Smooth muscle cell (in vitro differentiated cells): ENCODE results near the gene ZNF654. TPM values are rescaled to one million over a fixed set of nuclear protein-coding genes. Genes with fewer than 3 reads are reported as not detected.

Source experiments
- DNase-seq: peaks from one replicate; lab custom pipeline; 2025; ENCODE audit not compliant: unreplicated experiment; lab: John Stamatoyannopoulos, UW
- H2AFZ ChIP-seq: fragments of 200-600 bp; sonication (generic); 2 replicates; pipeline ENCODE4 v1.6.0; 2016; ENCODE audit warnings: antibody characterized with exemption, low read depth, mild to moderate bottlenecking
- H3F3A ChIP-seq: fragments of 200-600 bp; sonication (generic); 2 replicates; pipeline ENCODE4 v1.6.0; 2017; ENCODE audit warnings: antibody characterized with exemption, low read depth
- H3K27ac ChIP-seq: fragments of 200-600 bp; sonication (generic); 2 replicates; pipeline ENCODE4 v1.5.1; 2016; ENCODE audit warnings: low read depth, mild to moderate bottlenecking
- H3K27me3 ChIP-seq: fragments of 200-600 bp; sonication (generic); 2 replicates; pipeline ENCODE4 v1.6.1; 2016; ENCODE audit warnings: low read depth, mild to moderate bottlenecking
- H3K36me3 ChIP-seq: fragments of 200-600 bp; sonication (generic); 2 replicates; pipeline ENCODE4 v1.5.1; 2016; ENCODE audit warnings: low read depth
- H3K4me1 ChIP-seq: fragments of 200-600 bp; sonication (generic); 2 replicates; pipeline ENCODE4 v1.5.1; 2016; ENCODE audit warnings: low read depth
- H3K4me2 ChIP-seq: fragments of 200-600 bp; sonication (generic); 2 replicates; pipeline ENCODE4 v1.6.0; 2016; ENCODE audit warnings: mild to moderate bottlenecking
- H3K4me3 ChIP-seq: fragments of 200-600 bp; sonication (generic); 2 replicates; pipeline ENCODE4 v1.5.1; 2016; ENCODE audit warnings: mild to moderate bottlenecking
- H3K79me2 ChIP-seq: fragments of 200-600 bp; sonication (generic); 2 replicates; pipeline ENCODE4 v1.6.0; 2016; ENCODE audit warnings: low read depth, mild to moderate bottlenecking
- H3K9ac ChIP-seq: fragments of 200-600 bp; sonication (generic); 2 replicates; pipeline ENCODE4 v1.6.0; 2016; ENCODE audit warnings: low read depth
- H3K9me3 ChIP-seq: fragments of 200-600 bp; sonication (generic); replicated peaks from 2 replicates; pipeline ENCODE4 v1.5.1; 2016; ENCODE audit warnings: low read depth
- H4K20me1 ChIP-seq: fragments of 200-600 bp; sonication (generic); 2 replicates; pipeline ENCODE4 v1.6.0; 2016; ENCODE audit warnings: low read depth
- WGBS: methylation state at CpG from one replicate; pipeline ENCODE4 v1.1.7; 2016; ENCODE audit warnings: low lambda C conversion rate; 5-methylcytosine and 5-hydroxymethylcytosine counted together
- polyA plus RNA-seq: library from polyadenylated mRNA; unstranded; fragments of >200 nt; fragmentation: Nextera tagmentation; extraction: Ambion mirVana; gene quantifications from 2 replicates; pipeline ENCODE4 v1.2.1, GENCODE V29; 2016
- total RNA-seq: library from RNA; depleted of rRNA; stranded (reverse); fragments of >200 nt; gene quantifications from 2 replicates; pipeline ENCODE4 v1.2.3, GENCODE V29; 2014
- TF ChIP-seq, protein P1 (sequence below): fragments of 200-600 bp; sonication (generic); IDR thresholded peaks from 2 replicates; pipeline ENCODE4 v1.5.1; 2017; ENCODE audit warnings: borderline replicate concordance, mild to moderate bottlenecking, antibody characterized with exemption; ENCODE audit not compliant: insufficient read depth, poor library complexity, severe bottlenecking

The ZNF654 gene
- total and polyA plus RNA-seq, 2 experiments from 2014 or later = 4.9 to 21.2 TPM

DNA sequence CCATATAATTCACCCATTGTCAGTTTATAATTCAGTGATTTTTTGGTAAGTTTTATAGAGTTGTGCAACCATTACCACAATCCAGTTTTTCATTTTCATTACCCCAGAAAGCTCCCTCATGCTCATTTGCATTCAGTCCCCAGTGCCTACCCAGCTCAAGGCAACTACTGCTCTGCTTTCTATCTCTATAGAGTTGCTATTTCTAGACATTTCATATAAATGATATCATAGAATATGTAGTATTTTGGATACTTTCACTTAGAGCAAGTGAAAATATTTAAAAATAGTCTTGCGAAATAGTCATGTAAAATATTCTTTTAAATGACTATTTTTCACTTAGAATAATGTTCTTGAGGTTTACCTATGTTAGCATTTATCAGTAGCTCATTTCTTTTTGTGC lies 42.1 kb downstream of the ZNF654 start:
- Histone ChIP-seq H3F3A (no peaks in the 10 kb centered on the region), H3K9me3 (no peaks in the 10 kb centered on the region), H3K4me2 (no peak overlapping the region), H3K36me3 (no peaks in the 10 kb centered on the region), H4K20me1 (peaks cover 20% of the 10 kb centered on the region), H2AFZ (no peak overlapping the region), H3K9ac (no peak overlapping the region), H3K4me3 (no peak overlapping the region), H3K27ac (no peak overlapping the region), H3K79me2 (peaks cover 16% of the 10 kb centered on the region), H3K27me3 (no peaks in the 10 kb centered on the region), H3K4me1 (no peaks in the 10 kb centered on the region)
- no peak for DNase-seq
- 100% methylated on average over 1 of the region's 1 CpG for WGBS
- TF ChIP-seq, protein P1, sequence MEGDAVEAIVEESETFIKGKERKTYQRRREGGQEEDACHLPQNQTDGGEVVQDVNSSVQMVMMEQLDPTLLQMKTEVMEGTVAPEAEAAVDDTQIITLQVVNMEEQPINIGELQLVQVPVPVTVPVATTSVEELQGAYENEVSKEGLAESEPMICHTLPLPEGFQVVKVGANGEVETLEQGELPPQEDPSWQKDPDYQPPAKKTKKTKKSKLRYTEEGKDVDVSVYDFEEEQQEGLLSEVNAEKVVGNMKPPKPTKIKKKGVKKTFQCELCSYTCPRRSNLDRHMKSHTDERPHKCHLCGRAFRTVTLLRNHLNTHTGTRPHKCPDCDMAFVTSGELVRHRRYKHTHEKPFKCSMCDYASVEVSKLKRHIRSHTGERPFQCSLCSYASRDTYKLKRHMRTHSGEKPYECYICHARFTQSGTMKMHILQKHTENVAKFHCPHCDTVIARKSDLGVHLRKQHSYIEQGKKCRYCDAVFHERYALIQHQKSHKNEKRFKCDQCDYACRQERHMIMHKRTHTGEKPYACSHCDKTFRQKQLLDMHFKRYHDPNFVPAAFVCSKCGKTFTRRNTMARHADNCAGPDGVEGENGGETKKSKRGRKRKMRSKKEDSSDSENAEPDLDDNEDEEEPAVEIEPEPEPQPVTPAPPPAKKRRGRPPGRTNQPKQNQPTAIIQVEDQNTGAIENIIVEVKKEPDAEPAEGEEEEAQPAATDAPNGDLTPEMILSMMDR = no peak

DNA sequence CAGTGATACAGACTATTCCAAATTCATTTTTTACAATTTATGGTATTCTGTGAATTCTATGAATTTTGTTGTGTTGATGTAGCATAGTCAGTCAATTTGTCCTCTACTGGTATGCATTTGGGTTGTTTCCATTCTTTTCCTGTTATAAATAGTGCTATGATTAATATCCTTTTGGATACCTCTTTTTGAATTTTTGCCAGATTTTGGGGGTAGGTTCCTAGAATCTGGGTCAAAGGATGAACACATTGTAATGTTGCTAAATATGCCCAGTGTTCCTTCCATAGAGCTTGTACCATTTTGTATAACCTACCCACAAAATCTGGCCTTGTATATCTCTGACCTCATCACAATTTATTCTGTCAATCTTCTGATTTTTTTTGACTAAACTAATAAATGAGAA lies 46.3 kb downstream of the ZNF654 start:
- H3K27ac ChIP-seq = no peak overlapping the region
- no peak for DNase-seq
- H3K27me3 ChIP-seq = no peaks in the 10 kb centered on the region
- no peaks in the 10 kb centered on the region for H3F3A ChIP-seq
- no peaks in the 10 kb centered on the region for H3K4me1 ChIP-seq
- no peaks in the 10 kb centered on the region for H3K36me3 ChIP-seq
- H3K9me3 ChIP-seq = no peaks in the 10 kb centered on the region
- H4K20me1 ChIP-seq = peaks cover 61% of the 10 kb centered on the region
- no peak overlapping the region for H3K4me3 ChIP-seq
- no peak overlapping the region for H2AFZ ChIP-seq
- H3K79me2 ChIP-seq = peaks cover 33% of the 10 kb centered on the region
- no peak overlapping the region for H3K4me2 ChIP-seq
- no peak overlapping the region for H3K9ac ChIP-seq
- TF ChIP-seq, protein P1 = no peak

DNA sequence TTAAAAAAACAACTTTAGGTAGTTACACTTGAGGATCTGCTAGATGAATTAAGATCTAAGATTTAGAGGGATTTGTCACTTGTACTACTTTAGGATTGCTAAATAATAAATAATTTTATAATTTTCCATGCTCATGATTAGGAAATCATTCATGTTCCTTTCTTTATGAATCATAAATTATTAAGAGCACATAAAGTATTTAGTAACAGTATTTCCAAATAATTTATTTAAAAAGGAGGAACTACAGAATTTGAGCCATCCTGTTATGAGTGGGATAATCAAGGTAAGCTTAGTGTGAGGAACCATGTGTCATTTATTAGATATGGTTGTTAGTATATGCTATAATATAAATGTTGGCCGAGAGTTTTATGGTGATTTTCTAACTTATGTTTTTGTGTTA lies 53.2 kb downstream of the ZNF654 start:
- Histone ChIP-seq H3K4me3 (no peak overlapping the region), H3K79me2 (peaks cover 18% of the 10 kb centered on the region), H3K4me2 (no peak overlapping the region), H3K36me3 (peaks cover under 1% of the 10 kb centered on the region), H3K4me1 (no peaks in the 10 kb centered on the region), H3K27me3 (no peaks in the 10 kb centered on the region), H3F3A (peaks cover 7% of the 10 kb centered on the region), H2AFZ (no peak overlapping the region), H3K9me3 (no peaks in the 10 kb centered on the region), H3K9ac (no peak overlapping the region), H3K27ac (peak overlapping the region; percentile 53), H4K20me1 (peaks cover 81% of the 10 kb centered on the region)
- DNase-seq = no peak
- TF ChIP-seq, protein P1 = no peak
- WGBS = 95% methylated on average over 1 of the region's 1 CpG

DNA sequence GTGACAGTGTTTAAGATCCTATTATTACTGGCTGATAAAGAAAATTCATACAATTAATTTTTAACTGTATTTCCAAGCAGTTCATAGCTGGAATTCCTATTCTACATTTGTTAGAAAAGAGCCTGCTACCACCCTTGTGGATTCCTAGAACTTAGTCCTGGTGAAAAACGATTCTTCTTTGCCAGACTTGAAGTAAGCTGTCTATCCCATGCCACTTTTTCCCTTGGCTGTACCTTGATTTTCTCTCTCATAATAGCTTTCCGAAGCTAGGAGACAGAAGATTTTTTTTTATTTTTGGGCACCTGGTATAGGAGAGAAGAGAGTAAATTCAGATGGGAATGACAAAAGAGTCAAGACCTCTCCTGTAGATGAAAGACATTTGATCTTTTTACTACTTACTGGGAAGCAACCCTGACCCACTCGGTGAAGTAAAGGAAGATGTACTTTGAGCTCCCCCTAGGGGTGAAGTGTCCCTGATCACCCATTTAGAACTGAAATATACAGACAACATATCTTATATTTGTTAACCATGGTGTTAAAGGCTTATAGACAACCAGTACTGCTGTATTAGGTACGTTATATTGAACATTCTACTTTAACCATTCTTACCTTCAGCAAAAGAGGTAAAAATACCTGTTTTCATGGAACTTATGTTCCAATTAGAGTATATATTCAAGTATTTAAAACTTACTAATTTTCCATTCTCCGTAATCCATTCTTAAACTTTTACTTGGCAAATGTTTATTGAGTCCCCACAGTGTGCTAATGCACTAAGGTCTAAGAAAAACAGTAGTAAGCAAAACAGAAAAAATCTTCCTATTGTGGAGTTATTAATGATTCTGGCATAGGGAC lies 54.5 kb downstream of the ZNF654 start:
- H3K9me3 ChIP-seq = no peaks in the 10 kb centered on the region
- no peak overlapping the region for H3K4me3 ChIP-seq
- H3K27me3 ChIP-seq = no peaks in the 10 kb centered on the region
- H3F3A ChIP-seq = peaks cover 7% of the 10 kb centered on the region
- H2AFZ ChIP-seq = no peak overlapping the region
- H3K4me1 ChIP-seq = no peaks in the 10 kb centered on the region
- peaks cover 3% of the 10 kb centered on the region for H3K36me3 ChIP-seq
- no peak overlapping the region for H3K9ac ChIP-seq
- DNase-seq = no peak
- peak overlapping the region; percentile 53 for H3K27ac ChIP-seq
- peaks cover 8% of the 10 kb centered on the region for H3K79me2 ChIP-seq
- WGBS = 46% methylated on average over 5 of the region's 5 CpGs
- peaks cover 68% of the 10 kb centered on the region for H4K20me1 ChIP-seq
- no peak overlapping the region for H3K4me2 ChIP-seq
- TF ChIP-seq, protein P1 = peak; percentile 71
